Chondrocyte (in vitro differentiated cells): ENCODE data around the gene ELOVL5. TPM values are rescaled to one million over a fixed set of nuclear protein-coding genes. Genes with fewer than 3 reads are reported as not detected.

ENCODE experiments used
- DNase-seq: peaks from one replicate; pipeline ENCODE4 v3.0.0; 2021; ENCODE audit warnings: mixed read lengths, low spot score
- H3K27ac Mint-ChIP-seq: one replicate; pipeline ENCODE4 v1.8.0; 2021; ENCODE audit warnings: mild to moderate bottlenecking, moderate library complexity, mixed read lengths; ENCODE audit not compliant: unreplicated experiment
- H3K27me3 Mint-ChIP-seq: 2 replicates; pipeline ENCODE4 v1.8.0; 2021; ENCODE audit warnings: low read depth, mixed read lengths
- H3K36me3 Mint-ChIP-seq: 2 replicates; pipeline ENCODE4 v1.8.0; 2021; ENCODE audit warnings: low read depth, mixed read lengths
- H3K4me1 Mint-ChIP-seq: 2 replicates; pipeline ENCODE4 v1.8.0; 2021; ENCODE audit warnings: low read depth, mild to moderate bottlenecking, mixed read lengths
- H3K4me3 Mint-ChIP-seq: one replicate; pipeline ENCODE4 v1.8.0; 2021; ENCODE audit warnings: mild to moderate bottlenecking, moderate library complexity, mixed read lengths; ENCODE audit not compliant: unreplicated experiment
- H3K9me3 Mint-ChIP-seq: 2 replicates; pipeline ENCODE4 v1.8.0; 2021; ENCODE audit warnings: low read depth, mixed read lengths
- CTCF ChIP-seq: fragments of 200-600 bp; sonication (generic); IDR thresholded peaks from 2 replicates; pipeline ENCODE4 v1.5.0; 2021; ENCODE audit warnings: antibody characterized with exemption, mild to moderate bottlenecking, moderate library complexity
- total RNA-seq: library from RNA; stranded (reverse); gene quantifications from 3 replicates; pipeline ENCODE4 v1.2.1, GENCODE V29; 2021

Gene ELOVL5
- total RNA-seq, 1 donor from 2014 or later = 102 TPM

GRCh38 chr6:53240761-53241160, 108.0 kb downstream of the ELOVL5 start:
- H3K36me3 Mint-ChIP-seq = no peaks in the 10 kb centered on the region
- no peaks in the 10 kb centered on the region for H3K27me3 Mint-ChIP-seq
- TF ChIP-seq CTCF = no peak
- no peak overlapping the region for H3K4me3 Mint-ChIP-seq
- H3K9me3 Mint-ChIP-seq = peaks cover 6% of the 10 kb centered on the region
- DNase-seq = no peak
- no peak overlapping the region for H3K27ac Mint-ChIP-seq
- peaks cover 19% of the 10 kb centered on the region for H3K4me1 Mint-ChIP-seq

GRCh38 chr6:53240139-53240538, 108.6 kb downstream of the ELOVL5 start:
- peaks cover 14% of the 10 kb centered on the region for H3K4me1 Mint-ChIP-seq
- no peak overlapping the region for H3K27ac Mint-ChIP-seq
- H3K9me3 Mint-ChIP-seq = peaks cover 6% of the 10 kb centered on the region
- DNase-seq = no peak
- H3K27me3 Mint-ChIP-seq = no peaks in the 10 kb centered on the region
- no peak for TF ChIP-seq CTCF
- no peaks in the 10 kb centered on the region for H3K36me3 Mint-ChIP-seq
- H3K4me3 Mint-ChIP-seq = no peak overlapping the region

GRCh38 chr6:53239526-53239925, 109.2 kb downstream of the ELOVL5 start:
- DNase-seq = no peak
- Mint-ChIP-seq H3K4me3 (no peak overlapping the region), H3K36me3 (no peaks in the 10 kb centered on the region), H3K27ac (no peak overlapping the region), H3K27me3 (no peaks in the 10 kb centered on the region), H3K9me3 (peaks cover 6% of the 10 kb centered on the region), H3K4me1 (peaks cover 8% of the 10 kb centered on the region)
- TF ChIP-seq CTCF = no peak

GRCh38 chr6:53238311-53238710, 110.4 kb downstream of the ELOVL5 start:
- no peak for TF ChIP-seq CTCF
- H3K36me3 Mint-ChIP-seq = no peaks in the 10 kb centered on the region
- H3K9me3 Mint-ChIP-seq = peaks cover 6% of the 10 kb centered on the region
- no peaks in the 10 kb centered on the region for H3K4me1 Mint-ChIP-seq
- no peaks in the 10 kb centered on the region for H3K27me3 Mint-ChIP-seq
- H3K27ac Mint-ChIP-seq = no peak overlapping the region
- H3K4me3 Mint-ChIP-seq = no peak overlapping the region
- no peak for DNase-seq

- DNase-seq = no peak
- Mint-ChIP-seq H3K36me3 (no peaks in the 10 kb centered on the region), H3K9me3 (peaks cover 6% of the 10 kb centered on the region), H3K4me1 (no peaks in the 10 kb centered on the region), H3K27me3 (no peaks in the 10 kb centered on the region), H3K4me3 (no peak overlapping the region), H3K27ac (no peak overlapping the region)
- no peak for TF ChIP-seq CTCF
These were observed 112.5 kb downstream of the ELOVL5 start for GRCh38 chr6:53236241-53236640.
